ENCODE results near the gene HNRNPUL1.

Gene HNRNPUL1

GRCh38 chr19:41295499-41295898, 31.3 kb downstream of the HNRNPUL1 start:
- Histone ChIP-seq H3K4me1 (ENCODE audit: control insufficient read depth, insufficient read depth, low read length) (no peaks in the 10 kb centered on the region), H3K9me3 (ENCODE audit: control insufficient read depth, insufficient read depth, low read length) (no peaks in the 10 kb centered on the region), H3K9ac (ENCODE audit: low read depth, low read length) (no peak overlapping the region), H3K4me3 (ENCODE audit: low read depth, low read length) (no peak overlapping the region), H3K27me3 (ENCODE audit: control insufficient read depth, insufficient read depth, low read length) (no peaks in the 10 kb centered on the region), H3K36me3 (ENCODE audit: control insufficient read depth, insufficient read depth, low read length) (peaks cover 86% of the 10 kb centered on the region)

GRCh38 chr19:41296433-41296871, 32.3 kb downstream of the HNRNPUL1 start:
- no peaks in the 10 kb centered on the region for H3K27me3 ChIP-seq (ENCODE audit: control insufficient read depth, insufficient read depth, low read length)
- no peak overlapping the region for H3K4me3 ChIP-seq (ENCODE audit: low read depth, low read length)
- peaks cover 85% of the 10 kb centered on the region for H3K36me3 ChIP-seq (ENCODE audit: control insufficient read depth, insufficient read depth, low read length)
- H3K9ac ChIP-seq (ENCODE audit: low read depth, low read length): no peak overlapping the region
- H3K4me1 ChIP-seq (ENCODE audit: control insufficient read depth, insufficient read depth, low read length): no peaks in the 10 kb centered on the region
- no peaks in the 10 kb centered on the region for H3K9me3 ChIP-seq (ENCODE audit: control insufficient read depth, insufficient read depth, low read length)

GRCh38 chr19:41297628-41298347, 33.6 kb downstream of the HNRNPUL1 start:
- Histone ChIP-seq H3K4me3 (ENCODE audit: low read depth, low read length) (no peak overlapping the region), H3K36me3 (ENCODE audit: control insufficient read depth, insufficient read depth, low read length) (peaks cover 86% of the 10 kb centered on the region), H3K4me1 (ENCODE audit: control insufficient read depth, insufficient read depth, low read length) (no peaks in the 10 kb centered on the region), H3K9ac (ENCODE audit: low read depth, low read length) (no peak overlapping the region), H3K9me3 (ENCODE audit: control insufficient read depth, insufficient read depth, low read length) (no peaks in the 10 kb centered on the region), H3K27me3 (ENCODE audit: control insufficient read depth, insufficient read depth, low read length) (no peaks in the 10 kb centered on the region)

- Histone ChIP-seq H3K9ac (ENCODE audit: low read depth, low read length) (no peak overlapping the region), H3K9me3 (ENCODE audit: control insufficient read depth, insufficient read depth, low read length) (no peaks in the 10 kb centered on the region), H3K4me1 (ENCODE audit: control insufficient read depth, insufficient read depth, low read length) (no peaks in the 10 kb centered on the region), H3K27me3 (ENCODE audit: control insufficient read depth, insufficient read depth, low read length) (no peaks in the 10 kb centered on the region), H3K36me3 (ENCODE audit: control insufficient read depth, insufficient read depth, low read length) (peaks cover 80% of the 10 kb centered on the region), H3K4me3 (ENCODE audit: low read depth, low read length) (no peak overlapping the region)
These were observed 34.3 kb downstream of the HNRNPUL1 start for GRCh38 chr19:41298348-41298964.

- no peaks in the 10 kb centered on the region for H3K27me3 ChIP-seq (ENCODE audit: control insufficient read depth, insufficient read depth, low read length)
- H3K9ac ChIP-seq (ENCODE audit: low read depth, low read length): no peak overlapping the region
- no peaks in the 10 kb centered on the region for H3K9me3 ChIP-seq (ENCODE audit: control insufficient read depth, insufficient read depth, low read length)
- H3K36me3 ChIP-seq (ENCODE audit: control insufficient read depth, insufficient read depth, low read length): peaks cover 80% of the 10 kb centered on the region
- H3K4me3 ChIP-seq (ENCODE audit: low read depth, low read length): no peak overlapping the region
- no peaks in the 10 kb centered on the region for H3K4me1 ChIP-seq (ENCODE audit: control insufficient read depth, insufficient read depth, low read length)
These were observed 35.0 kb downstream of the HNRNPUL1 start for GRCh38 chr19:41299046-41299754.

GRCh38 chr19:41299755-41300089, 35.5 kb downstream of the HNRNPUL1 start:
- H3K4me1 ChIP-seq (ENCODE audit: control insufficient read depth, insufficient read depth, low read length): no peaks in the 10 kb centered on the region
- H3K36me3 ChIP-seq (ENCODE audit: control insufficient read depth, insufficient read depth, low read length): peaks cover 80% of the 10 kb centered on the region
- no peaks in the 10 kb centered on the region for H3K27me3 ChIP-seq (ENCODE audit: control insufficient read depth, insufficient read depth, low read length)
- H3K9ac ChIP-seq (ENCODE audit: low read depth, low read length): no peak overlapping the region
- no peaks in the 10 kb centered on the region for H3K9me3 ChIP-seq (ENCODE audit: control insufficient read depth, insufficient read depth, low read length)
- H3K4me3 ChIP-seq (ENCODE audit: low read depth, low read length): no peak overlapping the region

- H3K36me3 ChIP-seq (ENCODE audit: control insufficient read depth, insufficient read depth, low read length): peaks cover 77% of the 10 kb centered on the region
- no peak overlapping the region for H3K9ac ChIP-seq (ENCODE audit: low read depth, low read length)
- no peaks in the 10 kb centered on the region for H3K9me3 ChIP-seq (ENCODE audit: control insufficient read depth, insufficient read depth, low read length)
- no peaks in the 10 kb centered on the region for H3K4me1 ChIP-seq (ENCODE audit: control insufficient read depth, insufficient read depth, low read length)
- H3K4me3 ChIP-seq (ENCODE audit: low read depth, low read length): no peak overlapping the region
- H3K27me3 ChIP-seq (ENCODE audit: control insufficient read depth, insufficient read depth, low read length): no peaks in the 10 kb centered on the region
These were observed 36.4 kb downstream of the HNRNPUL1 start for GRCh38 chr19:41300555-41300954.

- H3K27me3 ChIP-seq (ENCODE audit: control insufficient read depth, insufficient read depth, low read length): no peaks in the 10 kb centered on the region
- no peak overlapping the region for H3K9ac ChIP-seq (ENCODE audit: low read depth, low read length)
- H3K36me3 ChIP-seq (ENCODE audit: control insufficient read depth, insufficient read depth, low read length): peaks cover 67% of the 10 kb centered on the region
- no peak overlapping the region for H3K4me3 ChIP-seq (ENCODE audit: low read depth, low read length)
- no peaks in the 10 kb centered on the region for H3K4me1 ChIP-seq (ENCODE audit: control insufficient read depth, insufficient read depth, low read length)
- H3K9me3 ChIP-seq (ENCODE audit: control insufficient read depth, insufficient read depth, low read length): no peaks in the 10 kb centered on the region
These were observed 38.6 kb downstream of the HNRNPUL1 start for GRCh38 chr19:41302624-41303351.

GRCh38 chr19:41303954-41304353, 39.8 kb downstream of the HNRNPUL1 start:
- no peaks in the 10 kb centered on the region for H3K9me3 ChIP-seq (ENCODE audit: control insufficient read depth, insufficient read depth, low read length)
- H3K4me1 ChIP-seq (ENCODE audit: control insufficient read depth, insufficient read depth, low read length): peaks cover 10% of the 10 kb centered on the region
- H3K27me3 ChIP-seq (ENCODE audit: control insufficient read depth, insufficient read depth, low read length): no peaks in the 10 kb centered on the region
- peaks cover 57% of the 10 kb centered on the region for H3K36me3 ChIP-seq (ENCODE audit: control insufficient read depth, insufficient read depth, low read length)
- no peak overlapping the region for H3K9ac ChIP-seq (ENCODE audit: low read depth, low read length)
- no peak overlapping the region for H3K4me3 ChIP-seq (ENCODE audit: low read depth, low read length)

GRCh38 chr19:41304706-41305483, 40.7 kb downstream of the HNRNPUL1 start:
- H3K27me3 ChIP-seq (ENCODE audit: control insufficient read depth, insufficient read depth, low read length): no peaks in the 10 kb centered on the region
- peaks cover 10% of the 10 kb centered on the region for H3K4me1 ChIP-seq (ENCODE audit: control insufficient read depth, insufficient read depth, low read length)
- H3K36me3 ChIP-seq (ENCODE audit: control insufficient read depth, insufficient read depth, low read length): peaks cover 51% of the 10 kb centered on the region
- no peak overlapping the region for H3K9ac ChIP-seq (ENCODE audit: low read depth, low read length)
- H3K4me3 ChIP-seq (ENCODE audit: low read depth, low read length): no peak overlapping the region
- no peaks in the 10 kb centered on the region for H3K9me3 ChIP-seq (ENCODE audit: control insufficient read depth, insufficient read depth, low read length)

All from iPS-15b (cell line).